K562 (cell line): ENCODE results near the gene LACC1. TPM values are rescaled to one million over a fixed set of nuclear protein-coding genes. Genes with fewer than 3 reads are reported as not detected.

Experiments used
- CXXC5 ChIP-seq: fragments of 250-450 bp; sonication (Bioruptor Pico); IDR thresholded peaks from 2 replicates; pipeline ENCODE4 v1.8.0; 2022; ENCODE audit warnings: inconsistent platforms, mild to moderate bottlenecking, moderate library complexity
- PCBP1 ChIP-seq: fragments of 200-400 bp; formaldehyde crosslinking; IDR thresholded peaks from 2 replicates; pipeline ENCODE4 v1.6.1; 2018; ENCODE audit warnings: mild to moderate bottlenecking, low read depth, low read length; ENCODE audit not compliant: poor library complexity, severe bottlenecking
- ZBTB33 ChIP-seq: sonication (generic); formaldehyde crosslinking; IDR thresholded peaks from 2 replicates; pipeline ENCODE4 v1.8.1; 2023; ENCODE audit warnings: mild to moderate bottlenecking, missing genetic modification reagents
- ZFX ChIP-seq: sonication (generic); formaldehyde crosslinking; IDR thresholded peaks from 2 replicates; pipeline ENCODE4 v1.8.0; 2022; ENCODE audit warnings: mild to moderate bottlenecking, missing genetic modification reagents, moderate library complexity
- ZNF282 ChIP-seq: sonication (generic); formaldehyde crosslinking; IDR thresholded peaks from 2 replicates; pipeline ENCODE4 v1.8.1; 2023; ENCODE audit warnings: missing genetic modification reagents
- ZNF354B ChIP-seq: fragments of 250-450 bp; sonication (Bioruptor Pico); IDR thresholded peaks from 2 replicates; pipeline ENCODE4 v1.4.0; 2020
- polyA plus RNA-seq, 8 experiments: library from polyadenylated mRNA; depleted of rRNA in 4 of 8; stranded (reverse) in 5 of 8; unstranded in 3 of 8; fragments of >200 nt; fragmentation: Nextera tagmentation in 2 of 8; fragmentation: Illumina TruSeq in 1 of 8; extraction: Ambion mirVana in 2 of 8; extraction: Trizol in 1 of 8; gene quantifications; 2 replicates each; pipeline versions ENCODE4 v1.2.1 to v1.2.3, GENCODE V29; 2011 to 2014; ENCODE audit warnings: inconsistent platforms in 1 of 8, missing spikeins in 1 of 8
- total RNA-seq, 7 experiments: library from RNA; depleted of rRNA in 6 of 7; stranded (reverse); fragments of >200 nt in 6 of 7; fragmentation: Illumina TruSeq in 2 of 7; extraction: Trizol in 2 of 7; gene quantifications; 2 replicates each; pipeline versions ENCODE4 v1.2.1 to v1.2.3, GENCODE V29; 2011 to 2021; ENCODE audit warnings: low replicate concordance in 1 of 7
- TF ChIP-seq, protein P1 (sequence below): sonication (generic); formaldehyde crosslinking; IDR thresholded peaks from 2 replicates; pipeline ENCODE4 v1.8.0; 2022; ENCODE audit warnings: mild to moderate bottlenecking, missing genetic modification reagents

Gene LACC1
- total and polyA plus RNA-seq, 9 of the 15 experiments (the other 6 are each of a cell fraction or from before 2014, with no cell fraction given): 0.24 TPM; not detected in 8

DNA sequence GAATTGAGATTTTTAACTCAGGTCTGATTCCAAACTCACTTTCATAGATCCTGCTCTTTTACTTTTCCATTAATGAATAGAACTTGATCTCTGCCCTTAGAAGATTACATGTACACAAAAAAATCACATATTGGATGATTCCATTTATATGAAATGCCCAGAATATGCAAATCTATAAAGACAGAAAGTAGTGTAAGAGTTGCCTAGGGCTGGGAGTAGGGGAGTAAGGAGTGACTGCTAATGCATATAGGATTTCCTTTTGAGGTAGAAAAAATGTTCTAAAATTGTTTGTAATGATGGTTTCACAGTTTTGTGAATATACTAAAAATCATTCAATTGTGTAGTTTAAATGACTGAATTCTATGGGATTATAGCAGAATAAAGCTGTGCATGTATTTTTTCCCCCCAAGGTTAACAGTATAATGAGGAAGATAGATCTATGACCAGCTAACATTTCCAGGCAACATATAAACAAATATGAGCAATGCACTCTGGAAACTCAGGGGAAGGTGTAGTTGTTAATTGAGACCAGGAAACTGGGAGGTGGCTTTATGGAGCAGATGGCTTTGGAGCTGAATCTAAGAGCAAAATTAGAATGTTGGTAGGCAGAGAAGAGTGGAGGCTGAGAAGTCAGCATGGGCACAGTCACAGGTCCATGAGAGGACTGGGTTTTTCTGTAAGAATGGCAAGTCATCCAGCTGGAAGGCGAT lies 41.4 kb downstream of the LACC1 start (continued):
- TF ChIP-seq, protein P1, sequence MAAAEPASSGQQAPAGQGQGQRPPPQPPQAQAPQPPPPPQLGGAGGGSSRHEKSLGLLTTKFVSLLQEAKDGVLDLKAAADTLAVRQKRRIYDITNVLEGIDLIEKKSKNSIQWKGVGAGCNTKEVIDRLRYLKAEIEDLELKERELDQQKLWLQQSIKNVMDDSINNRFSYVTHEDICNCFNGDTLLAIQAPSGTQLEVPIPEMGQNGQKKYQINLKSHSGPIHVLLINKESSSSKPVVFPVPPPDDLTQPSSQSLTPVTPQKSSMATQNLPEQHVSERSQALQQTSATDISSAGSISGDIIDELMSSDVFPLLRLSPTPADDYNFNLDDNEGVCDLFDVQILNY (CRISPR knock-in tag): no peak
- TF ChIP-seq PCBP1: no peak
- TF ChIP-seq ZNF354B (CRISPR knock-in tag): no peak
- TF ChIP-seq ZBTB33: no peak
- no peak for TF ChIP-seq ZNF282
- TF ChIP-seq CXXC5 (CRISPR knock-in tag): no peak
- TF ChIP-seq ZFX: no peak
